Panc1 (cell line): ENCODE measurements around the gene OAS1. TPM values are rescaled to one million over a fixed set of nuclear protein-coding genes. Genes with fewer than 3 reads are reported as not detected.
A peak's percentile ranks its signal among the peaks of the same experiment; 100 is the strongest.

ENCODE experiments used
- ATAC-seq: fragments of 200-7000 bp; cut with Tn5 transposase; 2 replicates; pipeline ENCODE4 v1.9.1; 2020; ENCODE audit warnings: mild to moderate bottlenecking, moderate library complexity
- BruUV-seq: library from RNA; stranded (reverse); fragments of 400-500 nt; replicated peaks from 2 replicates; lab custom pipeline; 2021; lab: Mats Ljungman, UMichigan
- CTCF ChIA-PET: fragments of 300-600 bp; sonication (Branson Sonifier 250); formaldehyde crosslinking; loops from one replicate; lab custom pipeline; 2022; ENCODE audit warnings: antibody characterized with exemption; lab: Charles Lee
- POLR2A ChIA-PET: fragments of 300-600 bp; sonication (Branson Sonifier 250); formaldehyde crosslinking; loops from one replicate; lab custom pipeline; 2022; ENCODE audit warnings: antibody characterized with exemption; lab: Charles Lee
- DNase-seq: peaks from one replicate; pipeline ENCODE4 v3.0.0-alpha.2; 2010; ENCODE audit warnings: low read depth, low spot score
- H3K27ac ChIP-seq: 2 replicates; pipeline ENCODE4 v1.5.1; 2011; ENCODE audit warnings: mild to moderate bottlenecking, low read length, inconsistent platforms
- H3K27me3 ChIP-seq: fragments of 200-500 bp; sonication (Bioruptor generic); 2 replicates; pipeline ENCODE4 v1.6.0; 2014; ENCODE audit warnings: low read length, inconsistent platforms; ENCODE audit not compliant: control insufficient read depth, insufficient read depth
- H3K36me3 ChIP-seq: fragments of 200-500 bp; sonication (Bioruptor generic); 2 replicates; pipeline ENCODE4 v1.5.1; 2014; ENCODE audit warnings: inconsistent platforms, mild to moderate bottlenecking, low read length, moderate library complexity; ENCODE audit not compliant: control insufficient read depth, insufficient read depth
- H3K4me1 ChIP-seq: 2 replicates; pipeline ENCODE4 v1.5.1; 2011; ENCODE audit warnings: inconsistent platforms, mild to moderate bottlenecking, low read length, moderate library complexity; ENCODE audit not compliant: control insufficient read depth, insufficient read depth
- H3K4me3 ChIP-seq, 2 experiments: 2 replicates each; pipeline ENCODE4 v1.5.1; 2011 to 2012; ENCODE audit warnings: low read depth in 2 of 2, low read length in 2 of 2, mild to moderate bottlenecking in 2 of 2, inconsistent platforms in 1 of 2, moderate library complexity in 1 of 2
- H3K9me3 ChIP-seq: fragments of 200-500 bp; sonication (Bioruptor generic); 2 replicates; pipeline ENCODE4 v1.5.1; 2014; ENCODE audit warnings: low read depth, mild to moderate bottlenecking, inconsistent platforms, low read length, moderate library complexity; ENCODE audit not compliant: control insufficient read depth, insufficient read depth
- CTCF ChIP-seq: fragments of 450-650 bp; IDR thresholded peaks from 2 replicates; pipeline ENCODE4 v1.5.1; 2017; ENCODE audit warnings: mild to moderate bottlenecking
- POLR2AphosphoS5 ChIP-seq: IDR thresholded peaks from 2 replicates; pipeline ENCODE4 v1.6.1; 2012; ENCODE audit warnings: mild to moderate bottlenecking, low read depth, low read length, moderate library complexity
- REST ChIP-seq, 2 experiments: IDR thresholded peaks; 2 replicates each; pipeline ENCODE4 v1.6.1; 2011 to 2012; ENCODE audit warnings: low read depth in 2 of 2, control low read depth in 1 of 2, low read length in 1 of 2, mild to moderate bottlenecking in 1 of 2, moderate library complexity in 1 of 2; ENCODE audit not compliant: insufficient read depth in 1 of 2
- SIN3A ChIP-seq: IDR thresholded peaks from 2 replicates; pipeline ENCODE4 v1.6.1; 2012; ENCODE audit warnings: low read depth, mild to moderate bottlenecking, low read length, moderate library complexity, borderline replicate concordance; ENCODE audit not compliant: insufficient read depth
- TCF7L2 ChIP-seq: IDR thresholded peaks from 2 replicates; pipeline ENCODE4 v1.6.1; 2011; ENCODE audit warnings: mild to moderate bottlenecking, low read depth, low read length, inconsistent platforms
- in situ Hi-C: cut with HindIII; loops from 2 replicates; pipeline ENCODE4 v1.10.0; 2016; ENCODE audit warnings: low sequenced_read_pairs, low pct_unique_long_range_greater_than_20kb
- intact Hi-C: fragments of 100-400 bp; cut with micrococcal nuclease; formaldehyde crosslinking; loops from one replicate; pipeline ENCODE4 v1.10.0; 2022; ENCODE audit not compliant: unreplicated experiment
- total RNA-seq: library from RNA; stranded (reverse); gene quantifications from one replicate; pipeline ENCODE4 v1.2.1, GENCODE V29; 2021; ENCODE audit not compliant: unreplicated experiment

Gene OAS1
- total RNA-seq, 1 experiment from 2014 or later, result 4.5 TPM

- POLR2A ChIA-PET, result no interaction called here
- no TSS peak for BruUV-seq
- DNase-seq (no peak), ATAC-seq (peak; percentile 54)
- 0 out of 2 replicates have a peak, but pooled peaks cover 4% of the 10 kb centered on the region for H3K4me1 ChIP-seq
- H3K36me3 ChIP-seq, result no peaks in the 10 kb centered on the region
- H3K27me3 ChIP-seq, result no peaks in the 10 kb centered on the region
- no peak for TF ChIP-seq CTCF
- no peak for TF ChIP-seq SIN3A
- TF ChIP-seq REST (IDR thresholded peaks at IDR 0.05; ENCODE audit: insufficient read depth in 1 of 2, low read depth in 2 of 2, low read length in 1 of 2), result no peak
- TF ChIP-seq POLR2AphosphoS5, result no peak
- TF ChIP-seq TCF7L2, result no peak
- H3K4me3 ChIP-seq, result no peak overlapping the region
- CTCF ChIA-PET, result no interaction called here
- intact Hi-C loops (no loop called here), in situ Hi-C loops (no loop called here)
- no peaks in the 10 kb centered on the region for H3K9me3 ChIP-seq
- H3K27ac ChIP-seq, result no peak overlapping the region
Observed at GRCh38 chr12:112932485-112933128, 25.8 kb downstream of the OAS1 start.

GRCh38 chr12:112933129-112933505 lies 26.4 kb downstream of the OAS1 start:
- no peak for TF ChIP-seq SIN3A
- TF ChIP-seq POLR2AphosphoS5, result no peak
- no peak for TF ChIP-seq TCF7L2
- no peak for TF ChIP-seq CTCF
- no peak for TF ChIP-seq REST (IDR thresholded peaks at IDR 0.05; ENCODE audit: insufficient read depth in 1 of 2, low read depth in 2 of 2, low read length in 1 of 2)
- no peak overlapping the region for H3K4me3 ChIP-seq
- BruUV-seq, result no TSS peak
- H3K36me3 ChIP-seq, result no peaks in the 10 kb centered on the region
- no peak overlapping the region for H3K27ac ChIP-seq
- H3K4me1 ChIP-seq, result 0 out of 2 replicates have a peak, but pooled peaks cover 4% of the 10 kb centered on the region
- in situ Hi-C loops, result no loop called here
- no peak for DNase-seq
- CTCF ChIA-PET, result no interaction called here
- intact Hi-C loops, result no loop called here
- ATAC-seq, result no peak
- POLR2A ChIA-PET, result no interaction called here
- no peaks in the 10 kb centered on the region for H3K27me3 ChIP-seq
- H3K9me3 ChIP-seq, result no peaks in the 10 kb centered on the region
